Epithelial cell of umbilical artery (primary cell): ENCODE results near the gene GPR45. TPM values are rescaled to one million over a fixed set of nuclear protein-coding genes. Genes with fewer than 3 reads are reported as not detected.

ENCODE experiments used
- total RNA-seq: library from RNA; depleted of rRNA; stranded (reverse); fragments of >200 nt; gene quantifications from 2 replicates; pipeline ENCODE4 v1.2.3, GENCODE V29; 2014

Gene GPR45, protein sequence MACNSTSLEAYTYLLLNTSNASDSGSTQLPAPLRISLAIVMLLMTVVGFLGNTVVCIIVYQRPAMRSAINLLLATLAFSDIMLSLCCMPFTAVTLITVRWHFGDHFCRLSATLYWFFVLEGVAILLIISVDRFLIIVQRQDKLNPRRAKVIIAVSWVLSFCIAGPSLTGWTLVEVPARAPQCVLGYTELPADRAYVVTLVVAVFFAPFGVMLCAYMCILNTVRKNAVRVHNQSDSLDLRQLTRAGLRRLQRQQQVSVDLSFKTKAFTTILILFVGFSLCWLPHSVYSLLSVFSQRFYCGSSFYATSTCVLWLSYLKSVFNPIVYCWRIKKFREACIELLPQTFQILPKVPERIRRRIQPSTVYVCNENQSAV
- total RNA-seq, result not detected in 2 replicates

GRCh38 chr2:105241443-105241842 lies at the start of gene GPR45:
GPR45 (plus strand) TSS chr2:105241743; CDS start chr2:105241859, 116 bp downstream.

Other genes starting within 250 kb of the GPR45 start
- 31.8 and 49.2 TPM in 2 replicates for gene MRPS9, start 203.7 kb upstream of the GPR45 start, total RNA-seq
- gene TGFBRAP1, start 88.0 kb downstream of the GPR45 start, total RNA-seq, result 18.5 and 29.8 TPM in 2 replicates
- gene C2orf49, start 95.8 kb downstream of the GPR45 start, total RNA-seq, result 19.5 and 31.5 TPM in 2 replicates
- gene FHL2, start 157.3 kb downstream of the GPR45 start, total RNA-seq, result 111 and 115 TPM in 2 replicates